SW480 (cell line): ENCODE data around the gene NRBP1.
A peak's percentile ranks its signal among the peaks of the same experiment; 100 is the strongest.

Experiments used
- DNase-seq: peaks from one replicate; pipeline ENCODE4 v3.0.0-alpha.2; 2016; ENCODE audit warnings: low spot score

Gene NRBP1

GRCh38 chr2:27489498-27490397, 61.3 kb downstream of the NRBP1 start, which contains the start of gene IFT172:
Gene IFT172, minus strand, starts transcription at chr2:27489743. Its CDS starts 90 bp downstream, at chr2:27489653.
- DNase-seq, result peak; percentile 100
